ENCODE data around the gene DLG1.

DLG1 gene

DNA sequence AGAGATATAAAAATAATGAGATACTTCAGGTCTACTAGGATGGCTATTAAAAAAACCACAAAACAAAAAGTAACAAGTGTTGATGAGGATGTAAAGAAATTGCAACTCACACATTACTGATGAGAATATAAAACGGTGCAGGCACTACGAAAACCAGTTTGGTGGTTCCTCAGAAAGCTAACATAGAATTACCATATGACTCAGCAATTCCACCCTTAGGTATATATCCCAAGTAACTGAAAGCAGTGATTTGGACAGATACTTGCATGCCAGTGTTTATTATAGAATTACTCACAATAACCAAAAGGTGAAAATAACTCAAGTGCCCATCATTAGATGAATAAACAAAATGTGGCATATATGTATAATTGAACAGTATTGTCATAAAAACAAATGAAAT is 181.3 kb downstream of the DLG1 start:
- intact Hi-C loops (cut with micrococcal nuclease) = no loop called here
- Mint-ChIP-seq H3K27me3 (no peaks in the 10 kb centered on the region), H3K4me3 (no peak overlapping the region), H3K27ac (no peak overlapping the region), H3K36me3 (ENCODE audit: low read depth) (peaks cover 28% of the 10 kb centered on the region), H3K9me3 (no peaks in the 10 kb centered on the region), H3K4me1 (ENCODE audit: low read depth) (no peaks in the 10 kb centered on the region)

DNA sequence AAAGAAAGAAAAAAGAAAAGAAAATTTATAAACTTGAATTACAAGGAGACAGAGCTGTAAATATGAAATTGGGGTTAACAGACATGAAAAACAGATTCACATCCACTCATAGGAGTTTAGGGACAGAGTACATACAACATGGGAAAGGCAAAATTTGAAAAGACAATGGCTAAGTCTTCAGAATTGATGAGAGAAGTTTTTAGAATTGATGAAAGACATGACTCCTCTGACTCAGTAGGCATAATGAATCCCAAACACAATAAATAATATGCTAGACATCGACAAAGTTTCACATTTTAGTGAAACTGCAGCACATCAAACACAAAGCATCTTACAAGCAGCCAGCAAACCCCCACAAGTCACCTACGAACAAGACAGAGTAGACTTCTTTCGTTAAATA is 184.4 kb downstream of the DLG1 start:
- H3K9me3 Mint-ChIP-seq = no peaks in the 10 kb centered on the region
- peaks cover 51% of the 10 kb centered on the region for H3K36me3 Mint-ChIP-seq (ENCODE audit: low read depth)
- no peaks in the 10 kb centered on the region for H3K27me3 Mint-ChIP-seq
- no peak overlapping the region for H3K27ac Mint-ChIP-seq
- no peaks in the 10 kb centered on the region for H3K4me1 Mint-ChIP-seq (ENCODE audit: low read depth)
- intact Hi-C loops (cut with micrococcal nuclease) = no loop called here
- no peak overlapping the region for H3K4me3 Mint-ChIP-seq

DNA sequence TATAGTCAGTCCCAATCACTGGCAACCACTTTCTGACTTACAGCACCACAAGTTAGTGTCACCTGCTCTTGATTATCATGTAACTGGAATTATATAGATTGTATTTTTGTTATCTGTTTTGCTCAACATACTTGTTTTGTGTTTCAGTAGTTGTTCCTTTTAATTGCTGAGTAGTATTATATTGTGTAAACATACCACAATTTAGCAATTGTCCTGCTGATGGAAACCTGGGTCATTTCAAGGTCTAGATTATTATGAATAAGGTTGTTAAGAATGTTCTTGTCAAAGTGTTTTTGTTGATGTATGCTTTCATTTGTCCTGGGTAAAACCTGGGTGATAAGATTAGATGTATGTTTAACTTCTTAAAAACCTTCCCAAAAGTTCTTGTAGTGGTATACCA is 186.7 kb downstream of the DLG1 start:
- Mint-ChIP-seq H3K36me3 (ENCODE audit: low read depth) (peaks cover 52% of the 10 kb centered on the region), H3K27ac (no peak overlapping the region), H3K27me3 (no peaks in the 10 kb centered on the region), H3K4me3 (no peak overlapping the region), H3K9me3 (no peaks in the 10 kb centered on the region), H3K4me1 (ENCODE audit: low read depth) (no peaks in the 10 kb centered on the region)
- intact Hi-C loops (cut with micrococcal nuclease) = no loop called here

DNA sequence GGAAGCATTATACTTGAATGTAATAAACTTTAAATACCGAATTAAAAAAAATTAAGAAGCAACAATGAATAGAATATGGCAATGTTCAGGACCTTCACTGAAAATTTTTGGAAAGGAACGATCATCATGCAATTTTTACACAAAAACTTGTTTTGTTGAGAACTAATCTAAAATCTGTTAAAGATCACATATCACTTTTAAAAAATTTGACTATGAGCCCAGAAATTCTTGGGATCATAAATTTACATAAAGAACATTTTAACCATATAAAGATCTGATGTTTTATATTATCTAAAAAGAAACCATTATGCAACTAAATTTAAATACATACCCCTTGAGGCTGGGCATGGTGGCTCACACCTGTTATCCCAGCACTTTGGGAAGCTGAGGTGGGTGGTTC is 192.6 kb downstream of the DLG1 start:
- H3K36me3 Mint-ChIP-seq (ENCODE audit: low read depth) = peaks cover 50% of the 10 kb centered on the region
- H3K4me1 Mint-ChIP-seq (ENCODE audit: low read depth) = no peaks in the 10 kb centered on the region
- intact Hi-C loops (cut with micrococcal nuclease) = no loop called here
- H3K27me3 Mint-ChIP-seq = no peaks in the 10 kb centered on the region
- H3K9me3 Mint-ChIP-seq = no peaks in the 10 kb centered on the region
- no peak overlapping the region for H3K27ac Mint-ChIP-seq
- no peak overlapping the region for H3K4me3 Mint-ChIP-seq

DNA sequence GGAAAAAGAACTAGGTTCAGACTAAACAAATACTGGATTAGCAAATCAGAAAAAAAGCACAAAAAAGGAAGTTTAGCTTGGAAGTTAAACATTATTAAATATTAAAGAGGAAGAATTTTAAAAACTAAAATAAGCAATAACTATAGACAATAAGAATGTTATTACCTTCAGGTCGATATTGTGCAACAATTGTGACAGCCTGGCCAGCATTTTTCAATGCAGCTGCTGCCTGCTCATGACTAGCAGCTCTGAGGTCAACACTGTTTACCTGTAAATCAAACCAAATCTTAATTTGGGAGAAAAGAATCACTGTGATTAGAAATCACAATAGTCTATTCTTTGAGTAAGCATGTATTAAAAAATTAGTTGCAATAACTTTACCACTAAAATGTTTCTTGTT is 193.7 kb downstream of the DLG1 start:
- Mint-ChIP-seq H3K36me3 (ENCODE audit: low read depth) (peaks cover 42% of the 10 kb centered on the region), H3K27ac (no peak overlapping the region), H3K4me1 (ENCODE audit: low read depth) (no peaks in the 10 kb centered on the region), H3K9me3 (no peaks in the 10 kb centered on the region), H3K4me3 (no peak overlapping the region), H3K27me3 (no peaks in the 10 kb centered on the region)
- intact Hi-C loops (cut with micrococcal nuclease) = no loop called here

GRCh38 chr3:197103766-197104165 is 194.6 kb downstream of the DLG1 start:
- no peaks in the 10 kb centered on the region for H3K27me3 Mint-ChIP-seq
- no peaks in the 10 kb centered on the region for H3K4me1 Mint-ChIP-seq (ENCODE audit: low read depth)
- no peaks in the 10 kb centered on the region for H3K9me3 Mint-ChIP-seq
- H3K27ac Mint-ChIP-seq = no peak overlapping the region
- intact Hi-C loops (cut with micrococcal nuclease) = no loop called here
- peaks cover 41% of the 10 kb centered on the region for H3K36me3 Mint-ChIP-seq (ENCODE audit: low read depth)
- H3K4me3 Mint-ChIP-seq = no peak overlapping the region

DNA sequence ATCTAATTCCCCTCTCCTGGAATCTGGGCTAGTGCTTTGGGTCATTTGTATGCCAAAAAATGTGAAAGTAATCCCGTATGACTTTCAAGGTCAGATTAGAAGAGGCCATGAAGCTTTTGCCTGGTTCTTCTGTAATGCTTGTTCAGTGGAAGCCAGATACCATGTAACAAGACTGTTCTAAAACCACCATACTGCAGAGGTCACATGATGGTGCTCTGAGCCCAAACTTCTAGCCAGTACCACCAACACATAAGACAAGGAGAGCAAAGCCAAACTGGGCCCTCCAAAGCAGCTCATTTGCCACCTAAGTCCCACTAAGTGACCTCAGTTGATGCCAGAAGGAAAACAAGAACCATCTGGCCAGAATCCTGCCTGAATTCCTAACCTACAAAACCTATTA is 204.5 kb downstream of the DLG1 start:
- intact Hi-C loops (cut with micrococcal nuclease) = no loop called here
- peaks cover 28% of the 10 kb centered on the region for H3K36me3 Mint-ChIP-seq (ENCODE audit: low read depth)
- no peaks in the 10 kb centered on the region for H3K27me3 Mint-ChIP-seq
- H3K4me1 Mint-ChIP-seq (ENCODE audit: low read depth) = peaks cover 4% of the 10 kb centered on the region
- H3K9me3 Mint-ChIP-seq = no peaks in the 10 kb centered on the region
- no peak overlapping the region for H3K27ac Mint-ChIP-seq
- H3K4me3 Mint-ChIP-seq = no peak overlapping the region

- Mint-ChIP-seq H3K27ac (peak overlapping the region; percentile 41), H3K36me3 (ENCODE audit: low read depth) (peaks cover 17% of the 10 kb centered on the region), H3K9me3 (no peaks in the 10 kb centered on the region), H3K27me3 (no peaks in the 10 kb centered on the region), H3K4me3 (peak overlapping the region; percentile 2), H3K4me1 (ENCODE audit: low read depth) (peaks cover 21% of the 10 kb centered on the region)
- intact Hi-C loops (cut with micrococcal nuclease) = no loop called here
Observed at GRCh38 chr3:197088370-197088769, 210.0 kb downstream of the DLG1 start.

- Mint-ChIP-seq H3K9me3 (no peaks in the 10 kb centered on the region), H3K27ac (no peak overlapping the region), H3K27me3 (no peaks in the 10 kb centered on the region), H3K36me3 (ENCODE audit: low read depth) (peaks cover 24% of the 10 kb centered on the region), H3K4me3 (no peak overlapping the region), H3K4me1 (ENCODE audit: low read depth) (peaks cover 21% of the 10 kb centered on the region)
- intact Hi-C loops (cut with micrococcal nuclease) = no loop called here
Observed at GRCh38 chr3:197085137-197085536, 213.3 kb downstream of the DLG1 start.

GRCh38 chr3:197083486-197083885 is 214.9 kb downstream of the DLG1 start:
- peaks cover 24% of the 10 kb centered on the region for H3K36me3 Mint-ChIP-seq (ENCODE audit: low read depth)
- no peak overlapping the region for H3K4me3 Mint-ChIP-seq
- no peaks in the 10 kb centered on the region for H3K27me3 Mint-ChIP-seq
- intact Hi-C loops (cut with micrococcal nuclease) = no loop called here
- no peaks in the 10 kb centered on the region for H3K9me3 Mint-ChIP-seq
- H3K4me1 Mint-ChIP-seq (ENCODE audit: low read depth) = peaks cover 13% of the 10 kb centered on the region
- no peak overlapping the region for H3K27ac Mint-ChIP-seq

- Mint-ChIP-seq H3K27ac (no peak overlapping the region), H3K36me3 (ENCODE audit: low read depth) (peaks cover 25% of the 10 kb centered on the region), H3K27me3 (no peaks in the 10 kb centered on the region), H3K4me3 (no peak overlapping the region), H3K9me3 (no peaks in the 10 kb centered on the region), H3K4me1 (ENCODE audit: low read depth) (peaks cover 7% of the 10 kb centered on the region)
- intact Hi-C loops (cut with micrococcal nuclease) = no loop called here
Observed at GRCh38 chr3:197082871-197083270, 215.5 kb downstream of the DLG1 start.

GRCh38 chr3:197080344-197080743 is 218.1 kb downstream of the DLG1 start:
- no peaks in the 10 kb centered on the region for H3K9me3 Mint-ChIP-seq
- no peak overlapping the region for H3K27ac Mint-ChIP-seq
- intact Hi-C loops (cut with micrococcal nuclease) = no loop called here

GRCh38 chr3:197076415-197076814 is 222.0 kb downstream of the DLG1 start:
- intact Hi-C loops (cut with micrococcal nuclease) = no loop called here
- Mint-ChIP-seq H3K4me1 (ENCODE audit: low read depth) (no peaks in the 10 kb centered on the region), H3K27me3 (no peaks in the 10 kb centered on the region), H3K27ac (no peak overlapping the region), H3K9me3 (no peaks in the 10 kb centered on the region), H3K4me3 (no peak overlapping the region), H3K36me3 (ENCODE audit: low read depth) (peaks cover 37% of the 10 kb centered on the region)

More at GRCh38 chr3:197080344-197080743, 218.1 kb downstream of the DLG1 start:
- H3K27me3 Mint-ChIP-seq = no peaks in the 10 kb centered on the region
- no peaks in the 10 kb centered on the region for H3K4me1 Mint-ChIP-seq (ENCODE audit: low read depth)
- peaks cover 32% of the 10 kb centered on the region for H3K36me3 Mint-ChIP-seq (ENCODE audit: low read depth)
- no peak overlapping the region for H3K4me3 Mint-ChIP-seq

DNA sequence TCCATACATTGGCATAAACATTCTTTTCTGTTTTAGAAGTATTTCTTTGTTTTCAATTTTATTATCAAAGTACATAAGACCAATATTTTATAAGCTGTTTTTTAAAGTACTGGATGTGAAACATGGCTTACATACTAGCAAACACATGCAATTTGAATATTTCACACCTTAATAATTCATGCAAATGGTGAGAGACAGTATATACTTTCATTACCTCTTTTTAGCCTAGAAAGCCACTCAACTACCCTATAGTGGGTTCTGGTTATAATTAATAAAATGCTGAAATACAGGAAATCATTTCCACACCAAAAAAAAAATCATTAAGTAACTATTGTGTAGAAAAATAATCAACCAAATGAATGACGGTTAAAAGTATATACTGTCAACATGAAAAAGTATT is 230.3 kb downstream of the DLG1 start:
- Mint-ChIP-seq H3K27me3 (no peaks in the 10 kb centered on the region), H3K4me3 (no peak overlapping the region), H3K36me3 (ENCODE audit: low read depth) (peaks cover 36% of the 10 kb centered on the region), H3K27ac (no peak overlapping the region), H3K4me1 (ENCODE audit: low read depth) (peaks cover 7% of the 10 kb centered on the region), H3K9me3 (no peaks in the 10 kb centered on the region)
- intact Hi-C loops (cut with micrococcal nuclease) = loop anchor here (10.0 kb wide), 1 partner anchor 117 kb away; no protein-coding TSS in a partner anchor

GRCh38 chr3:197064771-197065170 is 233.6 kb downstream of the DLG1 start:
- H3K4me3 Mint-ChIP-seq = no peak overlapping the region
- no peaks in the 10 kb centered on the region for H3K9me3 Mint-ChIP-seq
- H3K27me3 Mint-ChIP-seq = no peaks in the 10 kb centered on the region
- peaks cover 7% of the 10 kb centered on the region for H3K4me1 Mint-ChIP-seq (ENCODE audit: low read depth)
- peaks cover 55% of the 10 kb centered on the region for H3K36me3 Mint-ChIP-seq (ENCODE audit: low read depth)
- intact Hi-C loops (cut with micrococcal nuclease) = loop anchor here (10.0 kb wide), 1 partner anchor 120 kb away; no protein-coding TSS in a partner anchor
- H3K27ac Mint-ChIP-seq = no peak overlapping the region

All from dendritic cell treated with granulocyte-macrophage colony-stimulating factor and Interleukin-4, amounts not matched to agents 40 ng/mL and 50 ng/mL, for 4 days (primary cell).